ENCODE data around the gene TC2N. TPM values are rescaled to one million over a fixed set of nuclear protein-coding genes. Genes with fewer than 3 reads are reported as not detected.

TC2N gene
- total and polyA plus RNA-seq, 2 experiments from 2014 or later: 22.0 to 77.2 TPM

DNA sequence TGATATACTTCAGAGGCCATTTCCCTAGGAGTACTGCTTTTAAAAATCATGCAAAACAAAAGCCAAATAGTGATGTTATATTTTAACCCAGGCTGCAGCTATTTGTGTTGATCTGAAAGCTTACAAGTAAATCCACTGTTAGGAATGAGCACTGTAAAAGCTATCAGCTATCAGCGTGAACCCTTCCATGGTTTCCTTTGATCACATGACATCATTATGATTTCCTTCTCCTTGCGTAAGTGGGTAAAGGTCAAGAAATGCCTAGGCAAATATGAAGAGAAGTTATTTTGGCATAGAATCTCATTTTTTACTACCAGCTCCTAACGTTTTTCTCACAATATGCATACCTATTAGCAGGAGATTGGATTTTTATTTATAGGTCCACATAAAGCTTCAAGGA is 86.9 kb downstream of the TC2N start:
- no peak for TF ChIP-seq EZH2phosphoT487 (IDR thresholded peaks at IDR 0.05; ENCODE audit: low read depth, severe bottlenecking, unreplicated experiment)
- TF ChIP-seq, protein P1, sequence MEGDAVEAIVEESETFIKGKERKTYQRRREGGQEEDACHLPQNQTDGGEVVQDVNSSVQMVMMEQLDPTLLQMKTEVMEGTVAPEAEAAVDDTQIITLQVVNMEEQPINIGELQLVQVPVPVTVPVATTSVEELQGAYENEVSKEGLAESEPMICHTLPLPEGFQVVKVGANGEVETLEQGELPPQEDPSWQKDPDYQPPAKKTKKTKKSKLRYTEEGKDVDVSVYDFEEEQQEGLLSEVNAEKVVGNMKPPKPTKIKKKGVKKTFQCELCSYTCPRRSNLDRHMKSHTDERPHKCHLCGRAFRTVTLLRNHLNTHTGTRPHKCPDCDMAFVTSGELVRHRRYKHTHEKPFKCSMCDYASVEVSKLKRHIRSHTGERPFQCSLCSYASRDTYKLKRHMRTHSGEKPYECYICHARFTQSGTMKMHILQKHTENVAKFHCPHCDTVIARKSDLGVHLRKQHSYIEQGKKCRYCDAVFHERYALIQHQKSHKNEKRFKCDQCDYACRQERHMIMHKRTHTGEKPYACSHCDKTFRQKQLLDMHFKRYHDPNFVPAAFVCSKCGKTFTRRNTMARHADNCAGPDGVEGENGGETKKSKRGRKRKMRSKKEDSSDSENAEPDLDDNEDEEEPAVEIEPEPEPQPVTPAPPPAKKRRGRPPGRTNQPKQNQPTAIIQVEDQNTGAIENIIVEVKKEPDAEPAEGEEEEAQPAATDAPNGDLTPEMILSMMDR (IDR thresholded peaks at IDR 0.05; ENCODE audit: poor library complexity): no peak
- TF ChIP-seq EZH2 (IDR thresholded peaks at IDR 0.05; ENCODE audit: borderline replicate concordance): no peak
- peak overlapping the region; percentile 24 for H3K4me2 ChIP-seq
- no peaks in the 10 kb centered on the region for H3K9me2 ChIP-seq (replicated peaks; ENCODE audit: insufficient read depth)
- H3K9me3 ChIP-seq (ENCODE audit: low read depth): no peaks in the 10 kb centered on the region
- 35% methylated on average over 3 of the region's 3 CpGs for WGBS (ENCODE audit: low lambda C conversion rate, missing lambda C conversion rate)
- no peak overlapping the region for H3K4me3 ChIP-seq
- H4K20me1 ChIP-seq (ENCODE audit: insufficient read depth, poor library complexity, severe bottlenecking): no peaks in the 10 kb centered on the region
- H3K36me3 ChIP-seq (replicated peaks; ENCODE audit: insufficient read depth, low read depth): no peaks in the 10 kb centered on the region
- H3K27ac ChIP-seq: peak overlapping the region; percentile 50
- no peaks in the 10 kb centered on the region for H3K79me2 ChIP-seq
- peak; percentile 57 for DNase-seq (ENCODE audit: low spot score)
- H3K27me3 ChIP-seq: no peaks in the 10 kb centered on the region
- no peak overlapping the region for H2AFZ ChIP-seq
- peaks cover 11% of the 10 kb centered on the region for H3K4me1 ChIP-seq (ENCODE audit: insufficient read depth)

DNA sequence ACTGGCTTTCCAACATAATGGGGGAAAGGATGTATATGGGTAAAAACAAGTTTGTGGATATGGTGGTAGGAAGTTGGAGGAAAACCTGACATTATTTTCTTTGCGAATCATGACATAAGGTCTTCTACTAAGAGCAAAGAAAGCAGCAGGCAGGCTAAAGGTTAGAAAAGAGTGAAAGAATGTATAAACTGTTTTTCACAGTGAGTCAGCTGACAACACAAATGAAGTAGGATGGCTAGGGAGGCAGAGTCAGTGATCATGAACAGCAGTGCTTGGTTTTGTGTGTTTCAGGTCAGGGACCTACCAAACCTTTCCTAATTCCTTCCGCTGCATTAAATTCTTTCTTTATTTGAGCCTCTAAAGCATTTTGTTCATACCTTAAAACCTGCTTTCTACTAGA is 89.1 kb downstream of the TC2N start:
- H3K4me1 ChIP-seq (ENCODE audit: insufficient read depth): peaks cover 14% of the 10 kb centered on the region
- H3K79me2 ChIP-seq: no peaks in the 10 kb centered on the region
- TF ChIP-seq, protein P1 (IDR thresholded peaks at IDR 0.05; ENCODE audit: poor library complexity): no peak
- TF ChIP-seq EZH2phosphoT487 (IDR thresholded peaks at IDR 0.05; ENCODE audit: low read depth, severe bottlenecking, unreplicated experiment) (no peak), EZH2 (IDR thresholded peaks at IDR 0.05; ENCODE audit: borderline replicate concordance) (no peak)
- WGBS (ENCODE audit: low lambda C conversion rate, missing lambda C conversion rate): 100% methylated on average over 2 of the region's 2 CpGs
- no peak overlapping the region for H3K4me3 ChIP-seq
- H2AFZ ChIP-seq: no peak overlapping the region
- no peaks in the 10 kb centered on the region for H3K9me2 ChIP-seq (replicated peaks; ENCODE audit: insufficient read depth)
- no peaks in the 10 kb centered on the region for H3K9me3 ChIP-seq (ENCODE audit: low read depth)
- no peak for DNase-seq (ENCODE audit: low spot score)
- no peaks in the 10 kb centered on the region for H3K36me3 ChIP-seq (replicated peaks; ENCODE audit: insufficient read depth, low read depth)
- no peak overlapping the region for H3K4me2 ChIP-seq
- no peaks in the 10 kb centered on the region for H4K20me1 ChIP-seq (ENCODE audit: insufficient read depth, poor library complexity, severe bottlenecking)
- H3K27ac ChIP-seq: no peak overlapping the region
- no peaks in the 10 kb centered on the region for H3K27me3 ChIP-seq

DNA sequence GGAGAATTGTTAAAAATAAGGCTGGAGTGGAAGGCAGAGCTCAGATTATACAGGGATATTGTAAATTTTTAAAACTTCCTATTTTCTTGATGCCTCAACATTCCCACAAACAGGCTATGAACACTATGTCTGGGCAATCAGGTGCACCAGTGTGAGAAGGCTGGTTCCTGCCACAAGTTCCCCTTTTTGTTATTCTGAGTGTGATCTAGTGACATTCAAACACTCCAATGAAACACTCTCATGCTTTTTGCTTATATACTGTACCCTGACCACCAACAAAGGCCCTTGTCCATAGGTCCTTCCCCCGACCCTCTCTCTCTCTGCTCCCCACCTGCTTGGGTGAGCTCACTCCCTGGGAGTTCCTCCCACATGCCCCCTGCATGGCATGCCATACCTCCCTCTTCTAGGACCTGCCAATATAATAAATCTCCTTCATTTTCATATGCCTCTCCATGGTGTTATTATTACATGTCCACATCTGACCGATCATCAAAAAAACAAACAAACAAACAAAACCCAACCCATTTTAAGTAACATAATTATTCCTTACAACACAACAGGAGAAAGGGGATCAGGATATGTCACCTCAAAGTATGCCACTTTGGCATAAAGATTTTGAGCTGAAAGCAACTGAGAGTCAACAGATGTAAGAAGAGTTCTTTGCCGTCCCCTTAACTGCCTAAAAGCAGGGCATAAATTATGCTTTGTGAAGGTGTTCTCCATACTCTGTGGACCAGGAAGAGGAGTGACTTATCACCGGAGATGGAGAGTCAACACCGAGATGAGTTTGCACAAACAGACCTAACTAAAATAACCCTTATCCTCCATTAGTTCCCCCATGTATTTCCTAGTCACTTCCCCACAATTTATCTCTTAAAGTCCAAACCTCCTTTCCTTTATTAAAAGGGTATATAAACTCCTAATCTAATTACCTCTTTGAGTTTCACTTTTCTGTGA is 92.9 kb downstream of the TC2N start:
- Histone ChIP-seq H3K4me1 (ENCODE audit: insufficient read depth) (peaks cover 4% of the 10 kb centered on the region), H4K20me1 (ENCODE audit: insufficient read depth, poor library complexity, severe bottlenecking) (no peaks in the 10 kb centered on the region), H3K27me3 (no peaks in the 10 kb centered on the region), H3K9me2 (replicated peaks; ENCODE audit: insufficient read depth) (no peaks in the 10 kb centered on the region), H3K36me3 (replicated peaks; ENCODE audit: insufficient read depth, low read depth) (no peaks in the 10 kb centered on the region), H3K27ac (peak overlapping the region; percentile 73), H2AFZ (no peak overlapping the region), H3K79me2 (no peaks in the 10 kb centered on the region), H3K9me3 (ENCODE audit: low read depth) (no peaks in the 10 kb centered on the region), H3K4me2 (no peak overlapping the region), H3K4me3 (no peak overlapping the region)
- TF ChIP-seq EZH2 (IDR thresholded peaks at IDR 0.05; ENCODE audit: borderline replicate concordance) (no peak), EZH2phosphoT487 (IDR thresholded peaks at IDR 0.05; ENCODE audit: low read depth, severe bottlenecking, unreplicated experiment) (no peak)
- TF ChIP-seq, protein P1 (IDR thresholded peaks at IDR 0.05; ENCODE audit: poor library complexity): no peak
- DNase-seq (ENCODE audit: low spot score): no peak
- WGBS (ENCODE audit: low lambda C conversion rate, missing lambda C conversion rate): 82% methylated on average over 5 of the region's 5 CpGs
